NCI-H1436 treated with DMSO at 0.1 percent for 48 hours (cell line): Measurements from ENCODE around the gene BLOC1S5.
"Not testable (repeated sequence)": the region's sequence is repeated elsewhere in the genome, so short reads cannot be mapped to it uniquely, and the experiment has no call there.

Experiments
- DNase-seq: peaks from one replicate; lab custom pipeline; 2025; lab: John Stamatoyannopoulos, UW

Gene BLOC1S5

GRCh38 chr6:7992002-7992815 is 72.0 kb downstream of the BLOC1S5 start:
- DNase-seq, result no peak

- no peak for DNase-seq
These were observed 72.7 kb downstream of the BLOC1S5 start for GRCh38 chr6:7991536-7991935.

GRCh38 chr6:7986219-7986618 is 78.0 kb downstream of the BLOC1S5 start:
- DNase-seq, result no peak

GRCh38 chr6:7983967-7984366 is 80.2 kb downstream of the BLOC1S5 start:
- DNase-seq, result not testable (repeated sequence)

GRCh38 chr6:7979831-7980230 is 84.4 kb downstream of the BLOC1S5 start:
- no peak for DNase-seq

- no peak for DNase-seq
These were observed 85.5 kb downstream of the BLOC1S5 start for GRCh38 chr6:7978736-7979135.

GRCh38 chr6:7976485-7977056 is 87.6 kb downstream of the BLOC1S5 start:
- no peak for DNase-seq

- no peak for DNase-seq
These were observed 88.4 kb downstream of the BLOC1S5 start for GRCh38 chr6:7975764-7976146.

GRCh38 chr6:7974938-7975763 is 89.0 kb downstream of the BLOC1S5 start:
- DNase-seq, result no peak

- no peak for DNase-seq
These were observed 89.6 kb downstream of the BLOC1S5 start for GRCh38 chr6:7974565-7974937.

- DNase-seq, result no peak
These were observed 90.6 kb downstream of the BLOC1S5 start for GRCh38 chr6:7973584-7973983.

GRCh38 chr6:7971499-7971898 is 92.7 kb downstream of the BLOC1S5 start:
- no peak for DNase-seq

GRCh38 chr6:7970616-7971015 is 93.6 kb downstream of the BLOC1S5 start:
- DNase-seq, result no peak
